Vagina (tissue), 2 donors: ENCODE data around the gene NTM. TPM values are rescaled to one million over a fixed set of nuclear protein-coding genes. Genes with fewer than 3 reads are reported as not detected.

Experiments
- DNase-seq, 2 donors: peaks; one replicate each; pipeline ENCODE4 v3.0.0-alpha.2; 2017; ENCODE audit errors: extremely low spot score in 2 of 2
- H3K27ac ChIP-seq: fragments of 200-600 bp; sonication (generic); one replicate; pipeline ENCODE4 v1.5.1; 2019
- H3K27me3 ChIP-seq: fragments of 200-600 bp; sonication (generic); one replicate; pipeline ENCODE4 v1.5.1; 2019
- H3K36me3 ChIP-seq, 2 donors: fragments of 200-600 bp; sonication (generic); one replicate each; pipeline ENCODE4 v1.5.1; 2017 to 2019
- H3K4me1 ChIP-seq: fragments of 200-600 bp; sonication (generic); one replicate; pipeline ENCODE4 v1.5.1; 2019
- H3K4me3 ChIP-seq, 2 donors: fragments of 200-600 bp; sonication (generic); 1 replicate in 1 of 2; 2 replicates in 1 of 2; pipeline ENCODE4 v1.5.1; 2016 to 2019
- H3K9me3 ChIP-seq: fragments of 200-600 bp; sonication (generic); one replicate; pipeline ENCODE4 v1.5.1; 2019
- CTCF ChIP-seq, 3 experiments: fragments of 450-650 bp in 2 of 3; fragments of 200-600 bp in 1 of 3; sonication (generic) in 1 of 3; IDR thresholded peaks; one replicate each; pipeline ENCODE4 v1.5.1; 2017 to 2019; ENCODE audit warnings: antibody characterized with exemption in 3 of 3, mild to moderate bottlenecking in 2 of 3, moderate library complexity in 2 of 3
- POLR2A ChIP-seq, 2 donors: fragments of 450-650 bp; IDR thresholded peaks; one replicate each; pipeline ENCODE4 v1.6.1; 2017; ENCODE audit warnings: antibody characterized with exemption in 2 of 2, mild to moderate bottlenecking in 2 of 2, moderate library complexity in 2 of 2
- POLR2AphosphoS5 ChIP-seq, 2 donors: sonication (generic); formaldehyde crosslinking; IDR thresholded peaks; one replicate each; pipeline ENCODE4 v1.9.0; 2017; ENCODE audit warnings: antibody characterized with exemption in 2 of 2, mild to moderate bottlenecking in 2 of 2, low read depth in 1 of 2; ENCODE audit not compliant: insufficient read depth in 1 of 2
- intact Hi-C: fragments of 100-400 bp; cut with DNase I; formaldehyde crosslinking; loops from one replicate; pipeline ENCODE4 v1.15.1; 2023
- total RNA-seq: library from RNA; depleted of rRNA; stranded (reverse); fragments of >200 nt; gene quantifications from one replicate; pipeline ENCODE4 v1.2.3, GENCODE V29; 2016

NTM gene
- total RNA-seq, 1 donor from 2014 or later: 4.2 TPM

DNA sequence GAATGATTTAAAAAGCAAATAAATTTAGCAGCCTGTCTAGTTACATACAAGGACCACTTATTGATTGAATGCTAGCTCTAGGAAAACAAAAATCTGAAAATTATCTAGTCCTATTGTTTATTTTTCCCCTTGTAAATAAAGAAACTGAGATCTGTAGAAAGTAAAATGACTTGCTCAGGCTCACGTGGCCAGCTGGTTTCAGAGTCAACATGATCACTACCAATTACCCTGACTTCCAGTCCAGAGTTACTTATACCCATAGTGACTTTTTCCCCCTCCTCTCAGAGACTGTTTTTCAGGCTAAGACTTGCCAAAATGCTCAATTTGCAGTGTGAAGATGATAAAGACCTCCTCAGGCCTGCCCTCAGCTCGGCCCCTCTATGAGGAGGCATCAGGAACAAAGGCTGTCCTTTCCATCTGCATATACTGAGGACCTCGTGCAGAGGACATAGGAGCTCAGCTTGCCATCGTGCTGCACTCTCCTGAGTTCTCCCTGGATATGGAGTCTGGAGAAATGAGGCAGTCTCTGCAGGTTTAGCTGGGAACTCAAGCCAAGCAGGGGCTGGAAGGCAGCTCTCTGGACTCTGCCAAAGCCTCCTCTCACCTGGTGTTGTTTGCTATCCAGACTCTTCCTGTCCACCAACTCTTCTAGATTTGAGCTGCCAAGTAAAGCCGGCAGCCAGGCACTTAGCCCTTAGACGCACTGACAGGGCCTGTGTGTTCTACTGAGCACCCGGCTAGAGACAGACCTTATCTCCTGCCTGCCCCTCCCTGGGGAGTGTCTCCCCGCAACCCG lies 883.3 kb downstream of the NTM start:
- Histone ChIP-seq H3K9me3 (no peaks in the 10 kb centered on the region), H3K4me3 (no peak overlapping the region), H3K27ac (no peak overlapping the region), H3K27me3 (no peaks in the 10 kb centered on the region), H3K36me3 (no peaks in the 10 kb centered on the region), H3K4me1 (no peaks in the 10 kb centered on the region)
- intact Hi-C loops: no loop called here
- no peak for TF ChIP-seq CTCF (IDR thresholded peaks at IDR 0.05)
- no peak for TF ChIP-seq POLR2A (IDR thresholded peaks at IDR 0.05)
- TF ChIP-seq POLR2AphosphoS5 (IDR thresholded peaks at IDR 0.05; ENCODE audit: insufficient read depth in 1 of 2, low read depth in 1 of 2): no peak
- DNase-seq: no peak

- TF ChIP-seq CTCF (IDR thresholded peaks at IDR 0.05) (no peak), POLR2A (IDR thresholded peaks at IDR 0.05) (no peak), POLR2AphosphoS5 (IDR thresholded peaks at IDR 0.05; ENCODE audit: insufficient read depth in 1 of 2, low read depth in 1 of 2) (no peak)
- Histone ChIP-seq H3K4me1 (no peaks in the 10 kb centered on the region), H3K27me3 (no peaks in the 10 kb centered on the region), H3K36me3 (no peaks in the 10 kb centered on the region), H3K9me3 (no peaks in the 10 kb centered on the region), H3K27ac (no peak overlapping the region), H3K4me3 (no peak overlapping the region)
- intact Hi-C loops: no loop called here
- DNase-seq: no peak
Measured at GRCh38 chr11:132254906-132255305, 884.5 kb downstream of the NTM start.

- Histone ChIP-seq H3K27me3 (no peaks in the 10 kb centered on the region), H3K4me3 (no peak overlapping the region), H3K27ac (no peak overlapping the region), H3K4me1 (no peaks in the 10 kb centered on the region), H3K36me3 (no peaks in the 10 kb centered on the region), H3K9me3 (no peaks in the 10 kb centered on the region)
- TF ChIP-seq POLR2A (IDR thresholded peaks at IDR 0.05): no peak
- no peak for TF ChIP-seq CTCF (IDR thresholded peaks at IDR 0.05)
- TF ChIP-seq POLR2AphosphoS5 (IDR thresholded peaks at IDR 0.05; ENCODE audit: insufficient read depth in 1 of 2, low read depth in 1 of 2): no peak
- intact Hi-C loops: no loop called here
- no peak for DNase-seq
Measured at GRCh38 chr11:132256528-132257279, 886.3 kb downstream of the NTM start.

- Histone ChIP-seq H3K9me3 (no peaks in the 10 kb centered on the region), H3K4me3 (no peak overlapping the region), H3K27ac (no peak overlapping the region), H3K4me1 (no peaks in the 10 kb centered on the region), H3K36me3 (no peaks in the 10 kb centered on the region), H3K27me3 (no peaks in the 10 kb centered on the region)
- intact Hi-C loops: no loop called here
- TF ChIP-seq CTCF (IDR thresholded peaks at IDR 0.05): no peak
- TF ChIP-seq POLR2AphosphoS5 (IDR thresholded peaks at IDR 0.05; ENCODE audit: insufficient read depth in 1 of 2, low read depth in 1 of 2): no peak
- TF ChIP-seq POLR2A (IDR thresholded peaks at IDR 0.05): no peak
- DNase-seq: no peak
Measured at GRCh38 chr11:132257871-132258270, 887.5 kb downstream of the NTM start.

GRCh38 chr11:132258875-132259274 lies 888.5 kb downstream of the NTM start:
- TF ChIP-seq CTCF (IDR thresholded peaks at IDR 0.05) (no peak), POLR2A (IDR thresholded peaks at IDR 0.05) (no peak), POLR2AphosphoS5 (IDR thresholded peaks at IDR 0.05; ENCODE audit: insufficient read depth in 1 of 2, low read depth in 1 of 2) (no peak)
- no peaks in the 10 kb centered on the region for H3K9me3 ChIP-seq

More at GRCh38 chr11:132258875-132259274, 888.5 kb downstream of the NTM start:
- intact Hi-C loops: no loop called here
- Histone ChIP-seq H3K4me1 (no peaks in the 10 kb centered on the region), H3K4me3 (no peak overlapping the region), H3K36me3 (no peaks in the 10 kb centered on the region), H3K27me3 (no peaks in the 10 kb centered on the region), H3K27ac (no peak overlapping the region)
- DNase-seq: no peak
